ENCODE results near the gene LZTR1.

- TF ChIP-seq GATA2 (IDR thresholded peaks at IDR 0.05; ENCODE audit: low read depth, low read length) (no peak), GATA3 (IDR thresholded peaks at IDR 0.05; ENCODE audit: low read depth, low read length) (no peak)
These were observed 51.8 kb downstream of the LZTR1 start for GRCh38 chr22:21033895-21034294.

All from SH-SY5Y (cell line).